NCI-H460 (cell line): ENCODE results near the gene MRM2. TPM values are rescaled to one million over a fixed set of nuclear protein-coding genes. Genes with fewer than 3 reads are reported as not detected.

Source experiments
- DNase-seq: peaks from one replicate; pipeline ENCODE4 v3.0.0-alpha.2; 2016; ENCODE audit warnings: low read depth; ENCODE audit errors: extremely low read depth
- total RNA-seq: library from RNA; depleted of rRNA; stranded (reverse); fragments of >200 nt; shearing (Covaris generic); gene quantifications from 2 replicates; pipeline ENCODE4 v1.2.3, GENCODE V29; 2014

MRM2 gene
- total RNA-seq, 1 experiment from 2014 or later, result 41.1 TPM

DNA sequence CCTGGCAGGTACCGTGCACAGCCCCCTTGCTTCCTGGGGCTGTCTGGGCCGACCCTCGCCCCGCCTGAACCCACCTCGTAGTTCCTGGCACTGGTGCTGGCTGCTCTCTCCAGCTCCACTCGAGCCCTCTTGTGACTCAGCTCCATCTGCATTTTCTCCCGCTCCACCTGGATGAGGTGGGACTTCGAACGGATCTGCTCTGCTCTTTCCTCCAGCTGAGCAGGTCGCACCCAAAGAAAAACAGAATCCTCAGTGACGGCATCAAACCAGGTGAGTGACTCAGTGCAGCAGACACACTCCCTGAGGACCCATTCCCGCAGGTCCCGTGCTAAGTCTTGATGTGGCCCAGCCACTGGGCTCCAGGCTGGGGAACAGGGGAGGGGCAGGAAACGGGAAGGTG is 16.7 kb downstream of the MRM2 start:
- DNase-seq, result no peak

DNA sequence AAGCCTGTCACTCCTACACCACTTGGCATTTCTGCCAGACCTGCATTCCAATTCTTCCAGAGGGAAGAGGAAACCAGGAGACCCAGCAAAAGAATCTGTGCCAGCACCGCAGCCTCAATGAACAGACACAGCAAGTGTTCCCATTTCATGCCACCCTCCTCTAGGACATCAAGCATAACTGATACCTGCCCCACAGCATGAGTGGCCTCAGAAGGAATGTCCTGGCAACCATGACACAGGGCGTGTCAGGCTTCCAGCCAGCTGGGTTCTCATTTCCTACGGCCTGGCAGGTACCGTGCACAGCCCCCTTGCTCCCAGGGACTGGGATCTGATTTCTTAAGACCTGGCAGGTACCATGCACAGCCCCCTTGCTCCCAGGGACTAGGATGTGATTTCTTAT is 17.1 kb downstream of the MRM2 start:
- no peak for DNase-seq

DNA sequence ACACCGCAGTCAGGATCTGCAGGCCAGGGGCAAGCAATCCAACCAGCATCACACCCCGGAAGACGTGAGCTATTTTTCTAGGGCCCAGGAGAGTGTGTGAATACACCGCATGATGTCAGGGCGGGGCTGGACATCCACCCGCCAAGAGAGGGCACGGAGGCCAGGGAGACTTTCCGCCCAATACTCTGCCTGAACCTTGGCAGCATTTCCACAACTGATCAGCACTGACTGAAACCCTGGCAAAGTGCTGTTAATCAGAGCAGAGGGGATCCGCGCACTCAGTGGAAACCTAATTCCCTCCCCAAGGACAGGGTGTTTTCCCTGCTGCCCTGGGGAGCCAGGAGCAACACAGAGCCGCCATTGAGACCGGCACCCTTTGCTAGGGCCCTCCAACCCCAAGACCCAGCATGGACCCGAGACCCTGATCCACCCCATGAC is 17.5 kb downstream of the MRM2 start:
- no peak for DNase-seq

DNA sequence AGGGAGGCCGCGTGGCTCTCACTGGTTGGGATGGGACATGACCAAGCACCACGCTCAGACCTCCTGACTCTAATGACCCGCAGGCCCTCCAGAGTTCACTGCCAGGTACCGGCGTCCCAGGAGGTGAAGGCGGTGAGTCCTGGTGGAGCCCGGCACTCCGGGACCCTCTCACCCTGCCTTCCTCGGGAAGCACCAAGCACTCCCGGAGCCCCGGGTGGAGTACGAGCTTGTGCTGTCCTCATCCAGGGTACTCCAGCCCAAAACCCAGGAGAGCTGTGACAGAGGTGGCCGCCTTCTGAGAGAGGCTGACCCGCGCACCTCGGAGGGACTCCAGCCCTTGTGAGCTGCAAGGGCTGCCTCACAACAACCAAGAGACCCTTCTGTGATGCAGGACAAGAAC is 18.7 kb downstream of the MRM2 start:
- DNase-seq, result no peak

DNA sequence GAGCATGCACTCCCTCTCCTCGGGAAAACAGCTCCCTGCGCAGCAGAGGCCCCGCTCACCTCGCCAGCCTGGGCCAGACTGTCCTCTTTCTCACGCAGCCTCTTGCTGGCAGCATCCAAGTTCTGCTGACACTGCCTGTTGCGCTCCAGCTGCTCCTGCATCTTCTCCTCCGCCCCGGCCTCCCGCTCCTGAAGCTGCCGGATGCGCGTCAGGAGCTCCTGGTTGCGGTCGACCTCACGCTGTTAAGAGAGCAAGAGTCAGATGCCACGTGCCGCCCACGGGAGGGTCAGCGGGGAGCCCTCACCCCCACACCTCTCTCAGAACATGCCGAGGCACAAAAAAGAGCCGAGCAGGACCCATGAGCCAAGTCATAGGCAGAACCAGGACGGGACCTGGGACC is 19.5 kb downstream of the MRM2 start:
- DNase-seq, result no peak

DNA sequence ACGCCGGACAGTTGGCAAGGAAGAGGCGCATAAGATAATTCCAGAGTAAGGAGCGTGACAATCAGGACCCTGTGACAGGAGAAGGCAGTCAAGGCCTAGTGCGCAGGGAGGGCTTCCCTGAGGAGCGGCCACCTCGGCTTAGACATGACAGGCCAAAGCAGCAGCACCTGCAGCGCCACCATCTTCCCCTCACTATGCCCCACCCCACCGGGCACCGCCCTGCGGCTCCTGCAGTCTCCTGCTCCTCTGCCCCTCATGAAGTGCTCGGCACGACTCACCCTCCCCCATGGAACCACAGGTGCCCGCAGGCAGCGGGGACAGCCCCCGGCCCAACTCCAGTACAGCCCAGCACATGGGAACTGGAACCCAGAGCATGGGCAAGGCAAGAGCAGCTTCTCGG is 21.1 kb downstream of the MRM2 start:
- DNase-seq, result no peak

DNA sequence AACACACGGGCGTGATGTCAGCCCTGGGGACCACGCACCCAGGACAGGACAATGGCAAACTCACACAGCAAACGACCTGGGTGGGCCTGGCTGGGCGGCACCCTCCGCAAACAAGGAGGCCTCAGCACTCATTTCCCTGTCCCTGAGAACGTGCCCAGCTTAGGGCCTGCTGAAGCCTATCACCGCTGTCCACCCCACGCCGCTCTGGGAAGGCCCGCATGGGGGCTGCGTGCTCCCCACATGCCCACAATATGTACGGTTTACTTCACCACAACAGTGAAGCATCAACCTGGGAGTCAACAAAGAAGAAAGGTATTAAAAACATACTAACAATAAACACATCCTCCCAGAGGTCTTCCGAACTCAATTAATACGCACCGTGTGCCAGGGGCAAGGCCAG is 21.5 kb downstream of the MRM2 start:
- no peak for DNase-seq

DNA sequence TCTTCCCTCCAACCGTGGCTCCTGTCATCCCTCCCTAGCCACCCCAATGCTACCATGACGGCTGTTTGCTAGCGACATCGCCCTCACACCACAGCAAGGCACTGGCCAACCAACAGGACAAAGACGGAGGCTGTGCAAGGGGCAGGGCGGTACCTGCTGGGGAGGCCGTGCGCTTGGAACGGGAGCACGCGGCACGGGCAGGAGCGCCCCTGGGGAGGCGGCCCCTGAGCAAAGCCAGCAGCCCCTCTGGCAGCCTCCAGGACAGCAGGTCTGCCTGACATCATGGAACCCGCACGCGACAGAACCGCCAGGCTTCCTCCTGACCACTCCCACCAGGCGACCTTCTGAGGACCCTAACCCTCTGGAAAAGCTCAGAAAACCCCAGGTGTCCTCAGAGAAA is 22.0 kb downstream of the MRM2 start:
- DNase-seq, result no peak

DNA sequence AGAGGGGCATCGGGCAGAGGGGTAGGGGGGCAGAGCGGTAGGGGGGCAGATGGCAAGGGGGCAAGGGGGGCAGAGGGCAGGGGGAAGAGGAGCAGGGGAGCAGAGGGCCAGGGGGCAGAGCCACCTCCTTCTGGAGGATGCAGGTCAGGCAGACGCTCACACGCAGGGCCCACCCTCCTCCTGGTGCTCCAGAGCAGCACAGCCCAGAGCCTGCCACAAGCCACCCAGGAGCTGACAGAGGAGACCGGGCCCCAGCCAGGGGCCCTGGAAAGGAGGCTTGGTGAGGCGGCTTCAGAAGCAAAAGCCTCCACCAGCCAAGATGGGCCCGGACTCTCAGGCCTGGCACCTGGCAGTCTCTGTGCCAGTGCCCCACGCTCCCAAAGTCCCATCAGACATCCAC is 22.4 kb downstream of the MRM2 start:
- no peak for DNase-seq

DNA sequence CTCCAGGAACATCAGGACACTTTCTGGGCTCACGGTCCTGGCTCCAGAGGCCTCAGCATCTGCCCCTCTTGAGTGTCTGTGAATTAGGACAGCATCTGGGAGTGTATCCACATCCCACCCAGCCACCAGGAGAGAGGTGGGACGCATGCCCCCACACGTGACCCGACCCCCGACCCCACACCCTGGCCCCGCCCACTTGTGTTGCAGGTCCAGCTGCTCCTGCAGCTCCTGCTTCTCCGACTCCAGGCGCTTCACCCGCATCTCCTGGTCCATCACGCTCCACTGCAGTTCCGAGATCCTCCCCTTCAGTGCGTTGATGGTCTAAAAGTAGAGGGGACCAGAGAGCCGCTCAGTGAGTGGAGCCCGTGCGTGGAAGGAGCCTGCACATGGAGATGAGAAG is 22.9 kb downstream of the MRM2 start:
- DNase-seq, result no peak

DNA sequence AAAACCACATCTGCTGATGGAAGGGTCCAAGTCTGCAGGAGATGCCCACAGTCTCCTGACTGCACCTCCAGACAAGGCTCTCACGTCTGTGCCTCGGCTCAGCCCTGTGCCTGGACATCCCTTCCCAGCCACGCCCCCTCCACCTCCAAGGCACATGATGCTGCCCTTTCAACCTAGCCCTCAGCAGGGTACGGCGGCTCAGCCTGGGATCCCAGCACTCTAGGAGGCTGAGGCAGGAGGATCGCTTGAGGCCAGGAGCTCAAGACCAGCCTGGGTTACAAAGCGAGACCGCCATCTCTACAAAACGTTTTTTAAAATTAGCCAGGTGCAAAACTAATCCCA is 23.6 kb downstream of the MRM2 start:
- no peak for DNase-seq

DNA sequence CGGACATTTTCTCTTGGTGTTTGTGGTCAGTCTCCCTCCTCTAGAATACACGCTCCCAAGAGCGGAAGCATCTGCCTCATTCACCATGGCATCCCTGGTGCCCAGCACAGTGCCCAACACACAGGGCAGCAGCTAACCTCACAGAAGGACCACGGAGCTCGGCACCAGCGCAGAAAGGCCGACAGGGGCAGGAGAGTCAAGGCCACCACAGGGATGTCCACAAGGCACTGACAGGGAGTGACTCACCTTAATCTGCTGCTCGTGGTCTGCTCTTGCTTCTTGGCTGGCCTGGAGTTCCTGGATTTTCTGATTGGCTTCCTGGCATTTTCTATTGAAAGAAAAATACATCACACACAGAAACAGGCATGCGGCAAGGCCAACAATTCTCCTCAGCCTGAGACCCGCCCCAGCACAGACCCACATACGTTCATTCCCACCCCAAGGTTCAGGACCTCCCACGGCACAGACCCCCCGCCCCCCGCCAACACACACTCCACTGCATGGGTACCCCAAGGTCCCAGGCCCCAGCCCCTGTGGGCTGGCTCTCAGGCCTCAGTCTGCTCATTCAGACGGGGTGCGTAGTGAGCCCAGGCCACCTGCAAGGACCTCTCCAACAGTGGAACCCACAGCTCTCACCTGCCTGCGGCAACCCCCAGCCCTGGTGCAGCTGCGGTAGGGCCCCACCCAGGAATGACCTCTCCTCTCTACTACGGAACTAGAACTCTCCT is 24.1 kb downstream of the MRM2 start:
- DNase-seq, result no peak

DNA sequence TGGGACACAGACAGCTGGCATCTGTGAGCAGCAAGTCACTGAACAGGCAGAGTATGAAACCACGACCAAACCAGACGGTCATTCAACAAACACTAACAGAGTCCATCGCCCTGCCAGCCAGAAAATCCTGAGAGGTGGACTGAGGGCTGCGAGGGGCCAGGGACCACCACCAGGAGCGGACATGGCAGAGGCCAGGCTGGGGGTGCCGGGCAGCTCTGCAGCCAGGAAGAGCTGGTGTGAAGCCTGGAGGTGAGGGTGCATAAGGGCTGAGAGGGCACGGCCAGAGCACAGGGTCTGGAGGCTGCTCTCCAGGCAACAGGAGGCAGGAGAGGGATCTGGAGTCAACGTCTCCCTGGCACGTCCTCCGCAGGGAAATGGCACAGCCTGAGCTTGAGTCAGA is 24.8 kb downstream of the MRM2 start:
- no peak for DNase-seq

DNA sequence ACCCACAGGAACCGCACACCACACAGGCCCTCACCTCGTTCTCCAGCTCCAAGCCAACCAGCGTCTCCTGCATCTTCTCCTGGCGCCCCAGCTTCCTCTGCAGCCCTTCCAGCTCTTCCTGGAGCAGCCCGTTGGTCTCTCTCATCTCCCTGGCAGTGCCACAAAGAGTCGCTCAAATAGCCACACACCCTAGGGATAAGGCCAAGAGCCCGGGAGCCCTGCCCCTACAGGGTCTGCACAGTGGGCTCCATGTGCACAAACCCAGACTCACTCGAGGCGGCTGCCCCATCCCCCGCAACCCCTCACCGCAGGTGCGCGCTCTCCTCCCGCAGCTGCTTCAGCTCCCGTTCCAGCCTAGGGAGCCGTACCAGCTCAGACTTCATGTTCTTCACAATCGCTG is 26.2 kb downstream of the MRM2 start:
- no peak for DNase-seq

DNA sequence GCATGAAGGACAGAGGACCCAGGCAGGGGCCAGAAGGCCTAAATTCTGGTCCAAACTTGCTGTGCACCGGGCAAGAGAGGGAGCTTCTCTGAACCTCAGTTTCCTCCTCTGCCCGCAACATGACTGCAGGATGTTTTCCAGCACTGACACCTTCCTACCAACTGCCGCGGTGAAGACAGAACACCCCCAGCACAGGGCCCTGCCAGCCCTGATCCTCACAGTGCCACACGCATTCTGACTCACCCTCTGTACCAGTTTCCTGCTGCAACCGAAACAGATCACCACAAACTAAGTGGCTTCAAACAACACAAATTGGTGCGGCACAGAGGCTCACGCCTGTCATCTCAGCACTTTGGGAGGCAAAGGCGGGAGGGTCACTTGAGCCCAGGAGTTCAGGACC is 27.4 kb downstream of the MRM2 start:
- DNase-seq, result no peak

DNA sequence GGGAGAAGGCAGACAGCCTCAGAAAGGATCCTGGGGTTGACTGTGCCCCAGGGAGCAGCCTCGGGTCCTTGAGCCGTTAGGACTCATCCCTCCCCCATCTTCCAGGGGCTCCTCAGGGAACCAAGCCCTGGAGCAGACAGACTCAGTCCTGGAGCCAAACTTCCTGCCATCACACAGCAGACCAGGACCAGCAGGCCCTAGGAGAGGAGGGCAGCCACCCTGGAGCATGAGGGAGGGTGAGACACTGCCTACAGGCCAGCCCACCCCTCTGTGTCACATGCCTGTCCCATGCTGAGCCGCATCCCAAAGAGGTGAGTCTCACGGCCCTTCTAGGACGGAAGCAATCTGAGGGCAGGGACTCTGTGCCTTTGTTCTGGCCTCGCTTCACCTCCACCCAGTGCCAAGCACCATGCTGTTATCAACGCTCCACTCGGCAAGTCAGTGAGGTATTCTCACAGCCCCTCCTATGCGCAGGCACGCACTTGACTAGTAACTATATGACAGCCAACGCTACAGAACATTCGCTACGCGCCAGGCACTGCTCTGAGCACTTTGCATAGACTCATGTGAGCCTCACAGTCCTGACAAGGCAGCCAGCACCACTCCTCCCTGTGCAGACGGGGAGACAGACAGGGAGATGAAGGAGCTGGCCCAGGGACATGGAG is 28.3 kb downstream of the MRM2 start:
- DNase-seq, result no peak

DNA sequence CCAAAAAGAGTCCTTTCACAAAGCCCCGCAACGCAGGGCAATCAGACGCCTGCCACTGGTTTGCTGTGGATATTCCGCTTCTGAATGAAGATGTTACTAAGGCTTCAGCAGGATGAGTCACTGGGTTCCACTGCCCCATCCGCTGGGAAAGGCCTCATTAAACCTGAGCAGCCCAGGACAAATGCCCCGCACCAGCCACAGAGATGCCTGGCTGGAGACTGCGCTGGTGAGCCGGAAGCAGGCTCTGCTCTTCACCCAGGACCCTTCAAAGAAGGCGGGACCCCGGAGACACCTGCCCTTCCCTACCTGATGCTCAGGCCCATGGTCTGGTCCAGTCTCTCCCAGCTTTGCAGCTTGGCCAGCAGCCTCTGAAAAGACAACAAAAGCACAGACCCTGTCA is 29.1 kb downstream of the MRM2 start:
- no peak for DNase-seq

DNA sequence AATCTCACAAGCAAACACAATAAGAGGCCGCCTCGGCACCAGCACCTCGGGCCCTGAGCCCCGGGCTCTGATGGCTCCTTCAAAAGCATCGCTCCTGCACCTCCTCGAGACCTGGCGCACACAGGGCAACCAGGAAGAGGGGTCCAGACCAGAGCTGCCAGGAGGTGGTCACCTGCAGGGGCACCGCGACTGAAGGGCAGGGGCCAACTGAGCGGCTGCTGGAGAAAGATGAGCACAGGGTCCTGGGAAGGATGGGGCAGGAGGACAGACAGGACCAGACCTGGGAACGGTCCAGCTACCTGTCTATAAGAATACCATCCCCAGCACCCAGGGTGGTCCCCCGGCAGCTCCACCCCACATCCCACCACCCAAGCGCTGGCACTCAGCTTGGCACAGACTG is 30.1 kb downstream of the MRM2 start:
- DNase-seq, result no peak

DNA sequence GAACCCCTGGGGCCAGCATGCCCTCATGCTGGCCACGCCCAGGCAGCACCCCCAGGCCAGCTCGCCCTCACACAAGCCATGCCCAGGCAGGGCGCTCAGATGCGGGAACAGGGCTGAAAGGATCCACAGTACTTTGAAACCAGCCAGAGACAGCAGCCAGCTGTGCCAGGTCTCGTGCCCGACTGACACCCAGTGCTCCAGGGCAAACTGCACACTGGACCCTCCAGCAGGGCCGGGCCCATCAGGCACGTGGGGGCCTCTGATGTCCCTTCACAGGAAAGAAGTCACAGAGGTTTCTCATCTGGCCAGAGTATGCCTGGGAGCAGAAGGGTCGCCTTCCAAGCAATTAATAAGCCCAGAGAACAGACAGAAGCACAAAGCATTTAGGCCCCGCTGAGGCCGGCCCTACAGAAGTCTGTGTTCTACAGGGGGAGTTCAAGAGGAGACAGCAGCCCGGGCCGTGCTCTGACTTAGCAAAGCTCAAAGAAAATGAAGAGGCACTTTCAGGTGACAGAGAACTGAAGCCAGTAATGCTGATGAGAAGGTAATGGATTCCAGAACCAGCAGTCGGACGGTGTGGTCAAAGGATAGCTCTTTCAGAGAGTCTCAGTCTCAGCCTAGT is 30.6 kb downstream of the MRM2 start:
- no peak for DNase-seq

DNA sequence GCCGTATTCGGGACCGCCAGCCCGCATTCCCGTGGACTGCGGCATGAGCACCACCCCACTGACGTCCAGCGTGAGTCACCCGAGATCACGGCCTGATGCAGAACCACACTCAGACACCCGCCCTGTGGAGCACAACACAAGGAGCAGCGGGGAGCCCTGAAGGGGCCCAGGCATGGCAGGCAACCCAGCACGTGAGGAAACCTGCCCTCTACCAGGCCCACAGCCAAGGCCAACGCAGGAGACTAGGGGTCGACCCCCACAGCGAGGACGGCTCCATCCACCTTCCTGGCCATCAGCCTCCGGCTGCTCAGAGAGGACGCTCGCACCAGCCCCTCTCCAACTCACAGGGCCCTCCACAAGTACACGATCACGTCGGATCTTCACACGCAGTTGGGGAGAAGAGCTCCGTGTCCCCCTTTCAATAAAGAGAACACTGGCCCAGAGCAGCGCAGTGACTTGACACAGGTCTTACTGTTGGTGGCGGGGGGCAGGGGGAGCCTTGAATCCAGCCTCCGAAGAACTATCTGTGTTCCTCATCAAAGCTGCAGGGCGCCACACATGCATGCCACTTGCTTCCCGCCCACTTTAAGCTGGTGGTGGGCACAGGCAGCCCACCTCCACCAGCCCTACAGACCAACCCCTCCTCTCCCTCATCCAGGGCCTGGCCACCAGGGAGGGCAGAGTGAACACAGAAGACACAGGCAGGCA is 31.3 kb downstream of the MRM2 start:
- DNase-seq, result no peak

DNA sequence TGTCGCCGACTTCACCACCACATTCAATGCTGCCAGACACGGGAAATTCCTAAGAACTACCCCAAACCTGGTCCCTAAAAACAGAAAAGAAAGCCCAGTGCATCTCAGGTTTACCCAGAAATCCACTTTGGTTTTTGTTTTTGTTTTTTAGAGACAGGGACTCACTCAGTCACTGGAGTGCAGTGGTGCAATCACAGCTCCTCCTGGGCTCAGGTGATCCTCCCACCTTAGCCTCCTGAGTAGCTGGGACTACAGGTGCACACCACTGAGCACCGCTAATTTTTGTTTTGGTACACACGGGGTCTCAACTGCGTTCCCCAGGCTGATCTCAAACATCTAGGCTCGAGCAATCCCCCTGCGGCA is 32.1 kb downstream of the MRM2 start:
- DNase-seq, result no peak
